GM12878 (cell line): ENCODE measurements around the gene CORO7. TPM values are rescaled to one million over a fixed set of nuclear protein-coding genes. Genes with fewer than 3 reads are reported as not detected.

Source experiments
- ATAC-seq: fragments of 200-7000 bp; cut with Tn5 transposase; 3 replicates; pipeline ENCODE4 v1.9.1; 2020; ENCODE audit warnings: mild to moderate bottlenecking, moderate library complexity
- BruUV-seq: library from RNA; stranded (reverse); fragments of 400-500 nt; replicated peaks from 2 replicates; lab custom pipeline; 2021; lab: Mats Ljungman, UMichigan
- CTCF ChIA-PET: fragments of 300-600 bp; sonication (Branson Sonifier 250); formaldehyde crosslinking; extraction: SDS; loops from one replicate; lab custom pipeline; 2021; ENCODE audit warnings: inconsistent platforms; lab: Yijun Ruan, JAX
- POLR2A ChIA-PET: fragments of 350-600 bp; formaldehyde crosslinking; extraction: SDS; loops from one replicate; lab custom pipeline; 2021; ENCODE audit warnings: inconsistent platforms; lab: Charles Lee
- RAD21 ChIA-PET: fragments of 300-600 bp; sonication (Branson Sonifier 250); formaldehyde crosslinking; loops from one replicate; lab custom pipeline; 2023; ENCODE audit warnings: antibody characterized with exemption; ENCODE audit not compliant: unreplicated experiment; lab: Charles Lee
- SMC1A ChIA-PET: fragments of 300-600 bp; sonication (Branson Sonifier 250); formaldehyde crosslinking; loops from one replicate; lab custom pipeline; 2023; ENCODE audit not compliant: unreplicated experiment, uncharacterized antibody; lab: Charles Lee
- DNase-seq: peaks from one replicate; pipeline ENCODE4 v3.0.0-alpha.2; 2011; ENCODE audit warnings: low read depth, low spot score
- FAIRE-seq: peaks from 3 replicates; lab custom pipeline; 2011; peaks lifted over from hg19 to GRCh38; lab: Jason Lieb, UNC
- H2AFZ ChIP-seq: 2 replicates; pipeline ENCODE4 v1.6.0; 2011; ENCODE audit warnings: low read depth, low read length, control low read depth; ENCODE audit not compliant: control insufficient read depth
- H3K27ac ChIP-seq: 2 replicates; pipeline ENCODE4 v1.5.1; 2011; ENCODE audit warnings: control low read depth; ENCODE audit not compliant: control insufficient read depth, insufficient read depth
- H3K27me3 ChIP-seq, 2 experiments: replicated peaks in 1 of 2; 2 replicates each; pipeline versions ENCODE4 v1.6.0 to v1.6.1; 2011; ENCODE audit warnings: low read length in 1 of 2; ENCODE audit not compliant: control insufficient read depth in 2 of 2, insufficient read depth in 2 of 2
- H3K36me3 ChIP-seq, 2 experiments: 2 replicates each; pipeline ENCODE4 v1.5.1; 2011; ENCODE audit warnings: low read length in 1 of 2; ENCODE audit not compliant: control insufficient read depth in 2 of 2, insufficient read depth in 2 of 2
- H3K4me1 ChIP-seq: 2 replicates; pipeline ENCODE4 v1.6.1; 2011; ENCODE audit warnings: mild to moderate bottlenecking, low read length, moderate library complexity, mixed read lengths; ENCODE audit not compliant: control insufficient read depth, insufficient read depth
- H3K4me2 ChIP-seq: 2 replicates; pipeline ENCODE4 v1.6.0; 2011; ENCODE audit warnings: control low read depth; ENCODE audit not compliant: control insufficient read depth, insufficient read depth
- H3K4me3 ChIP-seq: fragments of 200-600 bp; sonication (generic); 2 replicates; pipeline ENCODE4 v1.5.1; 2016
- H3K79me2 ChIP-seq: 2 replicates; pipeline ENCODE4 v1.6.0; 2011; ENCODE audit warnings: low read length; ENCODE audit not compliant: control insufficient read depth, insufficient read depth
- H3K9ac ChIP-seq: 2 replicates; pipeline ENCODE4 v1.8.0; 2011; ENCODE audit warnings: low read length, control low read depth, mixed read lengths; ENCODE audit not compliant: control insufficient read depth, insufficient read depth
- H3K9me3 ChIP-seq: replicated peaks from 3 replicates; pipeline ENCODE4 v1.5.1; 2011; ENCODE audit warnings: mild to moderate bottlenecking, low read length; ENCODE audit not compliant: control insufficient read depth, insufficient read depth
- H4K20me1 ChIP-seq: 2 replicates; pipeline ENCODE4 v1.6.0; 2011; ENCODE audit not compliant: control insufficient read depth, insufficient read depth
- CHD4 ChIP-seq: fragments of 200-600 bp; sonication (generic); IDR thresholded peaks from 2 replicates; pipeline ENCODE4 v1.6.1; 2016; ENCODE audit warnings: mild to moderate bottlenecking
- JUNB ChIP-seq: IDR thresholded peaks from 2 replicates; pipeline ENCODE4 v1.6.1; 2016; ENCODE audit warnings: antibody characterized with exemption, mild to moderate bottlenecking
- NFXL1 ChIP-seq: fragments of 450-650 bp; IDR thresholded peaks from 2 replicates; pipeline ENCODE4 v1.6.1; 2017; ENCODE audit warnings: antibody characterized with exemption, mild to moderate bottlenecking, borderline replicate concordance
- NFYA ChIP-seq: IDR thresholded peaks from 2 replicates; pipeline ENCODE4 v1.6.1; 2011; ENCODE audit warnings: low read depth, mild to moderate bottlenecking, low read length, improper control_type of control experiment, borderline replicate concordance
- NFYB ChIP-seq: IDR thresholded peaks from 2 replicates; pipeline ENCODE4 v1.6.1; 2011; ENCODE audit warnings: low read depth, mild to moderate bottlenecking, low read length, improper control_type of control experiment, moderate library complexity; ENCODE audit not compliant: insufficient read depth
- NR2C1 ChIP-seq: fragments of 450-650 bp; IDR thresholded peaks from 2 replicates; pipeline ENCODE4 v1.6.1; 2017; ENCODE audit warnings: antibody characterized with exemption, mild to moderate bottlenecking, moderate library complexity
- PAX5 ChIP-seq: IDR thresholded peaks from 2 replicates; pipeline ENCODE4 v1.6.1; 2011; ENCODE audit warnings: low read depth, low read length, borderline replicate concordance
- PAX8 ChIP-seq: fragments of 450-650 bp; IDR thresholded peaks from 2 replicates; pipeline ENCODE4 v1.6.1; 2017; ENCODE audit warnings: mild to moderate bottlenecking, moderate library complexity
- RUNX3 ChIP-seq: IDR thresholded peaks from 2 replicates; pipeline ENCODE4 v1.6.1; 2012; ENCODE audit warnings: low read length, inconsistent platforms
- TAF1 ChIP-seq: IDR thresholded peaks from 2 replicates; pipeline ENCODE4 v1.6.1; 2011; ENCODE audit warnings: mild to moderate bottlenecking, low read depth, low read length, borderline replicate concordance
- WRNIP1 ChIP-seq: IDR thresholded peaks from 2 replicates; pipeline ENCODE4 v1.6.1; 2011; ENCODE audit warnings: low read depth, low read length, improper control_type of control experiment, borderline replicate concordance
- ZZZ3 ChIP-seq: IDR thresholded peaks from 2 replicates; pipeline ENCODE4 v1.6.1; 2011; ENCODE audit warnings: low read depth; ENCODE audit not compliant: control insufficient read depth, insufficient read length
- WGBS: methylation state at CpG from one replicate; pipeline ENCODE4 v1.1.6; 2016; ENCODE audit warnings: low lambda C conversion rate; ENCODE audit not compliant: insufficient replicate concordance, insufficient coverage; ENCODE audit errors: missing lambda C conversion rate; 5-methylcytosine and 5-hydroxymethylcytosine counted together
- in situ Hi-C: fragments of 300-500 bp; cut with MboI; formaldehyde crosslinking; loops from 9 replicates; pipeline ENCODE4 v1.14.3; 2018; ENCODE audit warnings: mixed read lengths
- intact Hi-C: fragments of 100-400 bp; cut with micrococcal nuclease; formaldehyde crosslinking; loops from one replicate; pipeline ENCODE4 v1.14.2; 2022; ENCODE audit not compliant: unreplicated experiment
- polyA plus RNA-seq, 11 experiments: library from polyadenylated mRNA; depleted of rRNA in 4 of 11; unstranded in 6 of 11; stranded (reverse) in 5 of 11; fragments of >200 nt; fragmentation: Nextera tagmentation in 4 of 11; fragmentation: Illumina TruSeq in 1 of 11; extraction: Ambion mirVana in 4 of 11; extraction: Trizol in 1 of 11; gene quantifications; 1 replicate in 1 of 11; 2 replicates in 10 of 11; pipeline versions ENCODE4 v1.2.1 to v1.2.3, GENCODE V29; 2011 to 2016; ENCODE audit warnings: inconsistent platforms in 2 of 11, missing spikeins in 2 of 11, low read depth in 1 of 11
- total RNA-seq, 4 experiments: library from RNA; depleted of rRNA in 3 of 4; stranded (reverse); fragments of >200 nt in 3 of 4; fragmentation: Illumina TruSeq in 1 of 4; extraction: Trizol in 1 of 4; gene quantifications; 2 replicates each; pipeline versions ENCODE4 v1.2.1 to v1.2.3, GENCODE V29; 2013 to 2021
- TF ChIP-seq, protein P1 (sequence below): fragments of 450-650 bp; IDR thresholded peaks from 2 replicates; pipeline ENCODE4 v1.6.1; 2017; ENCODE audit warnings: antibody characterized with exemption, mild to moderate bottlenecking, moderate library complexity
- TF ChIP-seq, protein P2 (sequence below): IDR thresholded peaks from 2 replicates; pipeline ENCODE4 v1.6.1; 2011; ENCODE audit warnings: low read depth, low read length, improper control_type of control experiment, borderline replicate concordance
- TF ChIP-seq, protein P3 (sequence below): IDR thresholded peaks from 2 replicates; pipeline ENCODE4 v1.6.1; 2011; ENCODE audit warnings: low read depth, mild to moderate bottlenecking, low read length, moderate library complexity, borderline replicate concordance; ENCODE audit errors: extremely low read depth
- TF ChIP-seq, protein P4 (sequence below): IDR thresholded peaks from 2 replicates; pipeline ENCODE4 v1.6.1; 2012; ENCODE audit warnings: low read depth, low read length, improper control_type of control experiment

The CORO7 gene
- total and polyA plus RNA-seq, 10 of the 15 experiments (the other 5 are each of a cell fraction or from before 2014, with no cell fraction given): 0.64 to 89.2 (median 43.7) TPM

DNA sequence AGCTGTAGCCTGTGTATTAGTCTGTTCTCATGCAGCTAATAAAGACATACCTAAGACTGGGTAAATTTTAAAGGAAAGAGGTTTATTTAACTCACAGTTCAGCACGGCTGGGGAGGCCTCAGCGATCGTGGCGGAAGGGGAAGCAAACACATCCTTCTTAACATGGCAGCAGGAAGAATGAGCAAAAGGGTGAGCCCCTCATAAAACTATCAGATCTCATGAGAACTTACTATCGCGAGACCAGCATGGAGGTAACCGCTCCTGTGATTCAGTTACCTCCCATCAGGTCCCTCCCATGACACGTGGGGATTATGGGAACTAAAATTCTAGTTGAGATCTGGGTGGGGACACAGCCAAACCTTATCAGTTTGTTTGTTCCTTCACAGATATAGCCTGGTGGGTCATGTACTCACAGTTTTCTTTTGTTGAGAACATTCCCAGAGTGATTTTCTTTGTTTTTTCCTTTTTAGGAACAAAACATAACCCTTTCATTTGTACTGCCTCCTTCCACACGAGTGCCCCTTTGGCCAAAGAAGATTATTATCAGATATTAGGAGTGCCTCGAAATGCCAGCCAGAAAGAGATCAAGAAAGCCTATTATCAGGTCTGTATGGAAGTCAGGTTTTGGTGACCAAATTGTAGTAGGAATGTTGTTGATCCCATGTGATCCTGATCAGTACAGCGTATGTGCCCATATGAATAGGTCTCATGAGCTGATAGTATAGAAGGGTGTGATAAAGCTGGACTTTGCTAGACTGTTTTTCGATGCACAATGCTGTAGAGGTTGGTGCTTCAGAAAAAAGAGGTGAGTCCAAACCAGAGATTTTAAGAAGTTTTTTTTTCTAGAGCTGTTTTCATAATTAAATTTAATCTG, 17.8 kb upstream of the CORO7 start:
- SMC1A ChIA-PET: no interaction called here
- POLR2A ChIA-PET: no interaction called here
- Histone ChIP-seq H3K9ac (no peak overlapping the region), H4K20me1 (no peaks in the 10 kb centered on the region), H2AFZ (no peak overlapping the region), H3K4me3 (no peak overlapping the region), H3K36me3 (peaks cover 0 to 24% of the 10 kb centered on the region in 2 experiments; a peak in 2 of 4 replicates), H3K27ac (no peak overlapping the region), H3K79me2 (peaks cover 1% of the 10 kb centered on the region), H3K4me1 (no peaks in the 10 kb centered on the region), H3K27me3 (no peaks in the 10 kb centered on the region), H3K9me3 (no peaks in the 10 kb centered on the region), H3K4me2 (no peak overlapping the region)
- no TSS peak for BruUV-seq
- no peak for FAIRE-seq
- intact Hi-C loops: no loop called here
- TF ChIP-seq NFYA: no peak
- TF ChIP-seq, protein P1, sequence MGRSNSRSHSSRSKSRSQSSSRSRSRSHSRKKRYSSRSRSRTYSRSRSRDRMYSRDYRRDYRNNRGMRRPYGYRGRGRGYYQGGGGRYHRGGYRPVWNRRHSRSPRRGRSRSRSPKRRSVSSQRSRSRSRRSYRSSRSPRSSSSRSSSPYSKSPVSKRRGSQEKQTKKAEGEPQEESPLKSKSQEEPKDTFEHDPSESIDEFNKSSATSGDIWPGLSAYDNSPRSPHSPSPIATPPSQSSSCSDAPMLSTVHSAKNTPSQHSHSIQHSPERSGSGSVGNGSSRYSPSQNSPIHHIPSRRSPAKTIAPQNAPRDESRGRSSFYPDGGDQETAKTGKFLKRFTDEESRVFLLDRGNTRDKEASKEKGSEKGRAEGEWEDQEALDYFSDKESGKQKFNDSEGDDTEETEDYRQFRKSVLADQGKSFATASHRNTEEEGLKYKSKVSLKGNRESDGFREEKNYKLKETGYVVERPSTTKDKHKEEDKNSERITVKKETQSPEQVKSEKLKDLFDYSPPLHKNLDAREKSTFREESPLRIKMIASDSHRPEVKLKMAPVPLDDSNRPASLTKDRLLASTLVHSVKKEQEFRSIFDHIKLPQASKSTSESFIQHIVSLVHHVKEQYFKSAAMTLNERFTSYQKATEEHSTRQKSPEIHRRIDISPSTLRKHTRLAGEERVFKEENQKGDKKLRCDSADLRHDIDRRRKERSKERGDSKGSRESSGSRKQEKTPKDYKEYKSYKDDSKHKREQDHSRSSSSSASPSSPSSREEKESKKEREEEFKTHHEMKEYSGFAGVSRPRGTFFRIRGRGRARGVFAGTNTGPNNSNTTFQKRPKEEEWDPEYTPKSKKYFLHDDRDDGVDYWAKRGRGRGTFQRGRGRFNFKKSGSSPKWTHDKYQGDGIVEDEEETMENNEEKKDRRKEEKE: no peak
- no peak for TF ChIP-seq PAX5
- TF ChIP-seq, protein P2, sequence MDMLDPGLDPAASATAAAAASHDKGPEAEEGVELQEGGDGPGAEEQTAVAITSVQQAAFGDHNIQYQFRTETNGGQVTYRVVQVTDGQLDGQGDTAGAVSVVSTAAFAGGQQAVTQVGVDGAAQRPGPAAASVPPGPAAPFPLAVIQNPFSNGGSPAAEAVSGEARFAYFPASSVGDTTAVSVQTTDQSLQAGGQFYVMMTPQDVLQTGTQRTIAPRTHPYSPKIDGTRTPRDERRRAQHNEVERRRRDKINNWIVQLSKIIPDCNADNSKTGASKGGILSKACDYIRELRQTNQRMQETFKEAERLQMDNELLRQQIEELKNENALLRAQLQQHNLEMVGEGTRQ: no peak
- no peak for TF ChIP-seq PAX8
- TF ChIP-seq RUNX3: no peak
- no peak for TF ChIP-seq ZZZ3
- no peak for TF ChIP-seq JUNB
- TF ChIP-seq NR2C1: no peak
- no peak for TF ChIP-seq WRNIP1
- no peak for TF ChIP-seq NFXL1
- TF ChIP-seq CHD4: no peak
- TF ChIP-seq TAF1: no peak
- TF ChIP-seq, protein P3, sequence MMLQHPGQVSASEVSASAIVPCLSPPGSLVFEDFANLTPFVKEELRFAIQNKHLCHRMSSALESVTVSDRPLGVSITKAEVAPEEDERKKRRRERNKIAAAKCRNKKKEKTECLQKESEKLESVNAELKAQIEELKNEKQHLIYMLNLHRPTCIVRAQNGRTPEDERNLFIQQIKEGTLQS: no peak
- TF ChIP-seq, protein P4, sequence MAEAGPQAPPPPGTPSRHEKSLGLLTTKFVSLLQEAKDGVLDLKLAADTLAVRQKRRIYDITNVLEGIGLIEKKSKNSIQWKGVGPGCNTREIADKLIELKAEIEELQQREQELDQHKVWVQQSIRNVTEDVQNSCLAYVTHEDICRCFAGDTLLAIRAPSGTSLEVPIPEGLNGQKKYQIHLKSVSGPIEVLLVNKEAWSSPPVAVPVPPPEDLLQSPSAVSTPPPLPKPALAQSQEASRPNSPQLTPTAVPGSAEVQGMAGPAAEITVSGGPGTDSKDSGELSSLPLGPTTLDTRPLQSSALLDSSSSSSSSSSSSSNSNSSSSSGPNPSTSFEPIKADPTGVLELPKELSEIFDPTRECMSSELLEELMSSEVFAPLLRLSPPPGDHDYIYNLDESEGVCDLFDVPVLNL: no peak
- no peak for TF ChIP-seq NFYB
- RAD21 ChIA-PET: no interaction called here
- CTCF ChIA-PET: interaction anchor here (1.3 kb wide), 1 partner anchor 31 kb away, joined by 4 read pairs; no protein-coding TSS in a partner anchor
- WGBS: 90% methylated on average over 12 of the region's 12 CpGs
- in situ Hi-C loops: no loop called here
- no peak for ATAC-seq
- no peak for DNase-seq
